Transverse colon (tissue), 3 donors: ENCODE data around the gene PLCL1.

ENCODE experiments used
- EP300 ChIP-seq: sonication (generic); formaldehyde crosslinking; IDR thresholded peaks from one replicate; pipeline ENCODE4 v1.6.1; 2017; ENCODE audit warnings: antibody characterized with exemption, low read depth
- TF ChIP-seq, protein P1 (sequence below), 5 experiments: fragments of 200-600 bp in 3 of 5; fragments of 450-650 bp in 2 of 5; sonication (generic) in 3 of 5; IDR thresholded peaks; 1 replicate in 2 of 5; 2 replicates in 3 of 5; pipeline ENCODE4 v1.5.1; 2016 to 2017; ENCODE audit warnings: antibody characterized with exemption in 5 of 5, inconsistent platforms in 3 of 5, mild to moderate bottlenecking in 2 of 5, moderate library complexity in 1 of 5

DNA sequence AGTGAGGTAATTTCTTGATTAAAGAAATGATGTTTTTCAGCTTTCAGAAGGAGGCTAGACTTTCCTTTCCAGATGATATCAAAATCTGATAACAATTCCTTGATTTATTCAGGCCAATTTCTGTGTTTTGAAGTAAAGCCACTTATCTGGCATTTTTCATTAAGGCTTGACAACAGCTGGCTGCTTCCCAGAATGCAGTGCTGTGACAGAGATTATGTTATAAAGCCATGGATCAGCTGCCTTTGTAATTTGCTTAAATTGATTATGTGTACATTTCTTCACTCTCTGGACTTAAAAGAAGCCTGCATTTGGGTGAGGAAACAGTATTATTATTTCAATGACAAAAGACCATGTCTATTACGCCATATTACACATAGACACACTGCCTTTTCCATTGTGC lies 136.0 kb downstream of the PLCL1 start:
- TF ChIP-seq, protein P1, sequence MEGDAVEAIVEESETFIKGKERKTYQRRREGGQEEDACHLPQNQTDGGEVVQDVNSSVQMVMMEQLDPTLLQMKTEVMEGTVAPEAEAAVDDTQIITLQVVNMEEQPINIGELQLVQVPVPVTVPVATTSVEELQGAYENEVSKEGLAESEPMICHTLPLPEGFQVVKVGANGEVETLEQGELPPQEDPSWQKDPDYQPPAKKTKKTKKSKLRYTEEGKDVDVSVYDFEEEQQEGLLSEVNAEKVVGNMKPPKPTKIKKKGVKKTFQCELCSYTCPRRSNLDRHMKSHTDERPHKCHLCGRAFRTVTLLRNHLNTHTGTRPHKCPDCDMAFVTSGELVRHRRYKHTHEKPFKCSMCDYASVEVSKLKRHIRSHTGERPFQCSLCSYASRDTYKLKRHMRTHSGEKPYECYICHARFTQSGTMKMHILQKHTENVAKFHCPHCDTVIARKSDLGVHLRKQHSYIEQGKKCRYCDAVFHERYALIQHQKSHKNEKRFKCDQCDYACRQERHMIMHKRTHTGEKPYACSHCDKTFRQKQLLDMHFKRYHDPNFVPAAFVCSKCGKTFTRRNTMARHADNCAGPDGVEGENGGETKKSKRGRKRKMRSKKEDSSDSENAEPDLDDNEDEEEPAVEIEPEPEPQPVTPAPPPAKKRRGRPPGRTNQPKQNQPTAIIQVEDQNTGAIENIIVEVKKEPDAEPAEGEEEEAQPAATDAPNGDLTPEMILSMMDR (IDR thresholded peaks at IDR 0.05), result no peak
- no peak for TF ChIP-seq EP300
